DMS114 treated with DMSO at 0.1 percent for 48 hours (cell line): ENCODE results near the gene RPS16.

Source experiments
- DNase-seq: peaks from one replicate; lab custom pipeline; 2025; ENCODE audit not compliant: unreplicated experiment; lab: John Stamatoyannopoulos, UW

Gene RPS16

GRCh38 chr19:39423258-39424086, 12.3 kb downstream of the RPS16 start:
- no peak for DNase-seq

GRCh38 chr19:39422020-39422419, 13.7 kb downstream of the RPS16 start:
- no peak for DNase-seq

GRCh38 chr19:39420769-39421168, 15.0 kb downstream of the RPS16 start:
- no peak for DNase-seq

GRCh38 chr19:39419003-39419402, 16.7 kb downstream of the RPS16 start:
- no peak for DNase-seq

GRCh38 chr19:39417463-39418181, 18.1 kb downstream of the RPS16 start:
- DNase-seq: no peak

GRCh38 chr19:39416152-39417120, 19.3 kb downstream of the RPS16 start:
- DNase-seq: no peak

GRCh38 chr19:39415111-39416046, 20.4 kb downstream of the RPS16 start:
- DNase-seq: no peak

- no peak for DNase-seq
Measured at GRCh38 chr19:39413911-39414608, 21.7 kb downstream of the RPS16 start.

- no peak for DNase-seq
Measured at GRCh38 chr19:39413272-39413910, 22.4 kb downstream of the RPS16 start.

GRCh38 chr19:39412867-39413271, 22.9 kb downstream of the RPS16 start:
- DNase-seq: no peak

GRCh38 chr19:39412100-39412866, 23.5 kb downstream of the RPS16 start, which contains the start of gene PLEKHG2:
Gene PLEKHG2, plus strand, starts transcription at chr19:39412669. Its CDS starts 1,418 bp downstream, at chr19:39414087.
- peak; percentile 99 for DNase-seq

GRCh38 chr19:39411832-39412099, 24.0 kb downstream of the RPS16 start:
- peak; percentile 94 for DNase-seq

- no peak for DNase-seq
Measured at GRCh38 chr19:39411081-39411831, 24.5 kb downstream of the RPS16 start.

- no peak for DNase-seq
Measured at GRCh38 chr19:39410831-39411080, 25.0 kb downstream of the RPS16 start.

- no peak for DNase-seq
Measured at GRCh38 chr19:39410017-39410830, 25.5 kb downstream of the RPS16 start.

GRCh38 chr19:39409208-39410016, 26.3 kb downstream of the RPS16 start:
- no peak for DNase-seq
